Amniotic epithelial cell (primary cell): ENCODE data around the gene COMMD10.
"Not testable (repeated sequence)": the region's sequence is repeated elsewhere in the genome, so short reads cannot be mapped to it uniquely, and the experiment has no call there.

Experiments
- DNase-seq: peaks from one replicate; pipeline ENCODE4 v3.0.0-alpha.2; 2010; ENCODE audit warnings: low read depth

Gene COMMD10

DNA sequence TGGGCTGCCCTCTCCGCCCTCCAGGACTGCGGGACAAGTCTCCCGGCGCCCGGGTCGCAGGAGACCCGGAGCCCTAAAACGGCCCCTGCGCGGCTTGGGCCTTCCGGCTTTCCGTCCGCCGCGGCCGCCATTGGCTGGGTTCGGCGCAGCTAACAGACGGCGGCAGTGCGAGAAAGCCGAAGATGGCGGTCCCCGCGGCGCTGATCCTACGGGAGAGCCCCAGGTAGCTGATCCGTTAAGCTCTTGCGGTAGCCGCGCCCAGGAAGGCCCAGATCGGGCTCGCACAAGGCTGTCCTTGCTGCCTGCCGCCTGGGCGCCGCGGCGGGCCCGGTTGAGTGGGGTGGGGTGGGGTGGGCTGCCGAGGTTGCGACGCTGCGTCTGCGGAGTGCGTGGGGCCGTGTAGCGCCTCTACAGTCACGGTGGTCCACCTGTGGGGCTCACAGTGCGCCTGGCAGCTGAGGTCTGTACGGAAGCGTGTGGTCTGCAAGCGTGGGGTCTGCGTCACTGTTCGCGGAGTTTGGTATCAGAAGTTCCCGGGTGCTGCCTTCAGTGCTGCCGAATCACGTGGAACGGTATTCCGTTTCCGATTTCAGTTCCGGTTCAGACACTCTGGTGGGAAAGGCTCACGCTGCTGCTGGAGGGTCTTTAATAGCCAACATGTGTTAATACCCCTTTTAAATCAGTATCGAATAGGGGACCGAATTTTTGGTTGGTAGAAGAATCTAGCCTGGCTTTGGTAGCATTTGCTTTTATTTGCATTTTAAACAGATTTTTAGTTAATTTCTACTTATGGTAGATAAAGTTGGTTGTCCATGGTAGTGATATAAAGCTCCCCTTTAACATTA, at the start of gene COMMD10:
Gene COMMD10, plus strand, starts transcription at position 155 of the 845 bp plus-strand sequence.
- DNase-seq, result peak; percentile 87

DNA sequence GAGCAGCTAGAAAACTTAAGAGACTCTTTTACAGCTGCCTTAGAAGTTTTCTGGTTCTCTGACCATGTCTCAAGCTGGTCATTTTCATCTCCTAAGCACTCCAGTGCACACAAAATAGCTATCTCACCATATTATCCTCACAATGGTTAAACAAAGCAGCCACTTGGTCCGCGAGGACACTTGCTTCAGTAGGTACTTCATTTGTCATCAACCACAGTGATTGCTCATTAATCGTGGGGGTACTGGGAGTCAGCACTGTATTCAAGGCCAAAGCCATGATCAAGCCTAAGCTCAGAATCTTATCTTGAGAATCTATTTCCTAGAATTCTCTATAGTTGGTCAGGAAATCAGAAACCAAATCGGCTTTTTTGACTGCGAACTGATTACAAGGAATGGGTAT, 49.7 kb upstream of the COMMD10 start:
- DNase-seq, result peak; percentile 32

DNA sequence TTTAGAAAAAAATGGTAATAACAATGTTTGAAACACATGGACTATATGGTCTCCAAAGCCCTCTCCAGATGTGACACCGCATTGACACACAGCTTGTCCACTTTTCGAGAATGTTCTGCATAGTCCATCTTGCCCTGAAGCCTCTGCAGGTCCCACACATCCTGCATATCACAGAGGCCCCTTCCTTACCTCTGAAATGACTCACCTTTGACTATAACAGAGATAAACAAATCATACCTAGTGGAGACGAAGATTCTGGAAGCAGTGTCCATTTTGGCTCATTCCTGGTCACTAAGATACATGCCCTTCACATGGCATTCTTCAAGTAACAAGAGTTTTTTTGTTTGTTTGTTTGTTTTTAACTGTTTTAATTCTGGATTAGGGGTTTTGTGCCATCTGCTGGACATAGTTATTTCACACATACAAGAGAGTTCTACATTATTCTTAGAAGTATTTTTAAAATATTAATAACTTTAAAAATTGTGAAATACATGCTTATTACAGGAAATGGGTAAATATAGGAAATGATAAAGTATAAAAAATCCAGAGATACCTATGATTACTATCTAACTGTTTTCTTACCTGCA, 47.5 kb upstream of the COMMD10 start:
- no peak for DNase-seq

- DNase-seq, result no peak
Measured at GRCh38 chr5:116038817-116039216, 46.0 kb upstream of the COMMD10 start.

GRCh38 chr5:116042375-116042774, 42.5 kb upstream of the COMMD10 start:
- no peak for DNase-seq

- DNase-seq, result no peak
Measured at GRCh38 chr5:116044073-116044472, 40.8 kb upstream of the COMMD10 start.

DNA sequence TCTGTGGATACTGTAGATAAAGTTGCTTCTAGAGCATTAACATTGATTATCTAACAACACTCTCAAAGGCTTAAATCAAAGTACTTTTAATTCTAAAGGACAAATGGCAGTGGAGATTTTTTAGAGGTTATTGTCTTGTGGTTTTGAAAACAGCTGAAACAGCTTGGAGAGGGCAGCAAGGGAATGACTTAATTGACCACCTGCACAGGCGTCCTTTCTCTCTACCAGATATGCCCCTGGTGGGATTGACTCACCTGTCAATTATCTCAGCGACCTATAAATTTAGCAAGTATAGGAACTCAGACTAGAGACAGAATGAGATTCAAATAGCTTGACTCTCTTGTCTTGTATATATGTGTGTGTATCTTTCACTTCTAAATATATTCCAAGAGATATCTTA, 39.0 kb upstream of the COMMD10 start:
- DNase-seq, result no peak

DNA sequence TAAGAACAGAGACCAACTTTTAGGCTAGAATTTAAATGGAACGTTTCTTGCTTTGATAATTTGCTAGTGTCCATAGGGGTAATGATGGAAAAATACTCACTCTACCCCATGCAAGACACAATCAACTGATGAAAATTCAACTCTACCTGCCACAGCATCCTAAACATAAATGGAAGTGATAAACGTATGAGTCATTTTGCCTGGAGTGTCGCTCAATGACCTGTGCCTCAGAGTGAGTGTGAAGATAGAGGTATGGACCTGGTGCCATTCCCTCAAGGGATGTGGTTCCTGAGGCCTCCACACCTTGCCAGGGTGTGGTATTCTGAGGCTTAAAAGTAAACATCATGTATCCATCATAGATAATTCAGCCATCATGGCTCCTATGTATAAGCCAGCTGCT, 38.6 kb upstream of the COMMD10 start:
- no peak for DNase-seq

- no peak for DNase-seq
Measured at GRCh38 chr5:116046823-116047222, 38.0 kb upstream of the COMMD10 start.

GRCh38 chr5:116058346-116058936, 26.4 kb upstream of the COMMD10 start:
- no peak for DNase-seq

- DNase-seq, result no peak
Measured at GRCh38 chr5:116062352-116062751, 22.5 kb upstream of the COMMD10 start.

- no peak for DNase-seq
Measured at GRCh38 chr5:116063950-116064349, 20.9 kb upstream of the COMMD10 start.

- DNase-seq, result peak; percentile 53
Measured at GRCh38 chr5:116068028-116068632, 16.7 kb upstream of the COMMD10 start.

GRCh38 chr5:116071211-116071610, 13.6 kb upstream of the COMMD10 start:
- DNase-seq, result no peak

DNA sequence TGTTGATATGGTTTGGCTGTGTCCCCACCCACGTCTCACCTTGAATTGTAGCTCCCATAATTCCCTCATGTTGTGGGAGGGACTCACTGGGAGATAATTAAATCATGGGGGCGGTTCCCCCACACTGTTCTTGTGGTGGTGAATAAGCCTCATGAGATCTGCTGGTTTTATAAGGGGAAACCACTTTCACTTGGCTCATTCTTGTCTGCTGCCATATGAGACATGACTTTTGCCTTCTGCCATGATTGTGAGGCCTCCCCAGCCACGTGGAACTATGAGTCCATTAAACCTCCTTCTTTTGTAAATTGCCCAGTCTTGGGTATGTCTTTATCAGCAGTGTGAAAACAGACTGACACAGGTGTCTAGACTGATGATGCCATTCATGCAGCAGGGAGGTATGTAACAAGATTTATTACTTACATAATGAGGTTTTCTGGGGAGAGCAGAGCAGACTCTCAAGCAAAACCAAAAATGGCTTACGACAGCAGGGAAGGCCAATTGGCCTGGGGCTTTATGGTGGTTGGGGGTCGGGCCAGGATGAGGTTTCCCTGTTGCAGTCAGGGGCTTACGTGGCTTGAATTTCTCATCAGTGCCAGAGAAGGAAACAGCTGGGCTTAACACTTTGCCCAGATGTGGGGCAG, 9.5 kb upstream of the COMMD10 start:
- peak; percentile 57 for DNase-seq

GRCh38 chr5:116076496-116076895, 8.3 kb upstream of the COMMD10 start:
- DNase-seq, result no peak

DNA sequence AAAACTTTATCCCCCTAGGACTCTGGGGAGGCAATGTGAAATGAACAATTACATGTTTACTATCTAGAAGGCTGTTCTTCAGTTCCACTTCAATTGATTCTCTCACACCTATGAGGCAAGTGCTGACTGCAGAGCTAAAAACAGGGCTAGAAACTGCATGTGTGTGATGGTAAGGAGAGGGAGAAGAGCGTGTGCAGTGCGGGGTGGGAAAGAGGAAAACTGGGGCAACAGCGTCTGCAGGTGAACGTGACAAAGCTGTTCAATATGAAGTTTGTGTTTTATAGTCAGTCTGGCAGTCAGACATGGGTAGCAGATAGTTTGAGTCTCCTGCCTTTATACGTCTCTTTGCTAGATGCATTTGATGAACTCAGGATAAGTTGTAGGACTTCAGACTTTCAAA, 6.6 kb upstream of the COMMD10 start:
- DNase-seq, result no peak

DNA sequence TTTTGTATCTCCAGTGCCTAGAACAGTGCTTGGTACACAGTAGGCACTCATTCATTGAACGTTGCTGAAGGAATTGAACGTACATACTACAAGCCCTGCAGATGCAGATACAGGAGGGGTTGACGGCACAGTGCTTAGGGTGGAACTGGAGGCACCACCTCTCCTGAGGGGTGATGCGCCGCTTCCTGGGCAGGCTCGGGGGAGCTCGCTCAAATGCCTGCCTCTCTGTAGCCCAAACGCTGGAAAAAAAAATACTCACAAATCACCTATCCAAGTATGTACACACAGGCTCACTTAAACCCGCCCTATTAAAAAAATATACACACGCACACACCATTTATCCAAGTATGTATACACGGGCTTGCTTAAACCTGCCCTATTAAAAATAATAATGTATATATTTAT, 536 bp upstream of the COMMD10 start:
- DNase-seq, result peak; percentile 30

DNA sequence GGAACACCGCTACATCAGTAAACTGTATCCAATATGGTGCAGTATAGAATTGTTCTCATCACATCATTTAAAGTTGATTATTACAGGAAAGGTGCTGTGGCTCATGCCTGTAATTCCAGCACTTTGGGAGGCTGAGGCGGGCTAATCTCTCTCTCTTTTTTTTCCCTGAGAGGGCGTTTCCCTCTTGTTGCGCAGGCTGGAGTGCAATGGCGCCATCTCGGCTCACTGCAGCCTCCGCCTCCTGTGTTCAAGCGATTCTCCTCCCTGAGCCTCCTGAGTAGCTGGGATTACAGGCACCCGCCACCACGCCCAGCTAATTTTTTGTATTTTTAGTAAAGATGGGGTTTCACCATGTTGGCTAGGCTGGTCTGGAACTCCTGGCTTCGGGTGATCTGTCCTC, 1.5 kb downstream of the COMMD10 start:
- DNase-seq, result not testable (repeated sequence)

GRCh38 chr5:116088062-116088461, 3.2 kb downstream of the COMMD10 start:
- DNase-seq, result no peak

GRCh38 chr5:116090302-116090701, 5.5 kb downstream of the COMMD10 start:
- DNase-seq, result no peak

GRCh38 chr5:116091416-116091815, 6.6 kb downstream of the COMMD10 start:
- DNase-seq, result no peak
